ENCODE results near the gene MATK.

MATK gene

DNA sequence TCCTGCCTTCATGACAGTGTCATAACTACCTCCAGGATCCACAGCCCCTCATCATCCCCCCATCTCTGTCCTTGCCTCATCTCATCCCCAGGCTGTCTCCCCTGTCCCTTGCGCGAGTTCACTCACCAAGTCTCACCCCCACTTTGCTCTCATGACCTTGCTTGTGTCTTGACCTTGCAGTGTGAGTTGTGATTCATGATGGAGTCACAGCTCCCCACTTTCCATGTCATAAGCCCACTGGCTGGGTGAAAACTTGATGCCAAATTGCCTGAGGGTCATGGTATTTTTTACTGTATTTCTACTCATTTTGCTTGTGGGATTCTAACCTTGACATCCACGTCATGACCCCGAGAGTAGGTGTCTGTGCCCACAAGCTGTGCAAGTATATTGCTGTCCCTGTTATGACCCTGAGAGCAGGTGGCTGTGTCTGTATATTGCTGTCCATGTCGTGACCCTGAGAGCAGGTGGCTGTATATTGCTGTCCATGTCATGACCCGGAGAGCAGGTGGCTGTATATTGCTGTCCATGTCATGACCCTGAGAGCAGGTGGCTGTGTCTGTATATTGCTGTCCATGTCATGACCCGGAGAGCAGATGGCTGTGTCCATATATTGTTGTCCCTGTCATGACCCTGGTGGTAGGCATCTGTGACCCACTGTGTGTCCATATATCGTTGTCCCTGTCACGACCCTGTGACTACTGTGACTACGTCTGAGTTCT, 48.5 kb downstream of the MATK start:
- TF ChIP-seq, protein P1, sequence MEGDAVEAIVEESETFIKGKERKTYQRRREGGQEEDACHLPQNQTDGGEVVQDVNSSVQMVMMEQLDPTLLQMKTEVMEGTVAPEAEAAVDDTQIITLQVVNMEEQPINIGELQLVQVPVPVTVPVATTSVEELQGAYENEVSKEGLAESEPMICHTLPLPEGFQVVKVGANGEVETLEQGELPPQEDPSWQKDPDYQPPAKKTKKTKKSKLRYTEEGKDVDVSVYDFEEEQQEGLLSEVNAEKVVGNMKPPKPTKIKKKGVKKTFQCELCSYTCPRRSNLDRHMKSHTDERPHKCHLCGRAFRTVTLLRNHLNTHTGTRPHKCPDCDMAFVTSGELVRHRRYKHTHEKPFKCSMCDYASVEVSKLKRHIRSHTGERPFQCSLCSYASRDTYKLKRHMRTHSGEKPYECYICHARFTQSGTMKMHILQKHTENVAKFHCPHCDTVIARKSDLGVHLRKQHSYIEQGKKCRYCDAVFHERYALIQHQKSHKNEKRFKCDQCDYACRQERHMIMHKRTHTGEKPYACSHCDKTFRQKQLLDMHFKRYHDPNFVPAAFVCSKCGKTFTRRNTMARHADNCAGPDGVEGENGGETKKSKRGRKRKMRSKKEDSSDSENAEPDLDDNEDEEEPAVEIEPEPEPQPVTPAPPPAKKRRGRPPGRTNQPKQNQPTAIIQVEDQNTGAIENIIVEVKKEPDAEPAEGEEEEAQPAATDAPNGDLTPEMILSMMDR (IDR thresholded peaks at IDR 0.05) = no peak
- TF ChIP-seq ZFX (IDR thresholded peaks at IDR 0.05; ENCODE audit: borderline replicate concordance) = no peak
- no peak overlapping the region for H3K27ac ChIP-seq

DNA sequence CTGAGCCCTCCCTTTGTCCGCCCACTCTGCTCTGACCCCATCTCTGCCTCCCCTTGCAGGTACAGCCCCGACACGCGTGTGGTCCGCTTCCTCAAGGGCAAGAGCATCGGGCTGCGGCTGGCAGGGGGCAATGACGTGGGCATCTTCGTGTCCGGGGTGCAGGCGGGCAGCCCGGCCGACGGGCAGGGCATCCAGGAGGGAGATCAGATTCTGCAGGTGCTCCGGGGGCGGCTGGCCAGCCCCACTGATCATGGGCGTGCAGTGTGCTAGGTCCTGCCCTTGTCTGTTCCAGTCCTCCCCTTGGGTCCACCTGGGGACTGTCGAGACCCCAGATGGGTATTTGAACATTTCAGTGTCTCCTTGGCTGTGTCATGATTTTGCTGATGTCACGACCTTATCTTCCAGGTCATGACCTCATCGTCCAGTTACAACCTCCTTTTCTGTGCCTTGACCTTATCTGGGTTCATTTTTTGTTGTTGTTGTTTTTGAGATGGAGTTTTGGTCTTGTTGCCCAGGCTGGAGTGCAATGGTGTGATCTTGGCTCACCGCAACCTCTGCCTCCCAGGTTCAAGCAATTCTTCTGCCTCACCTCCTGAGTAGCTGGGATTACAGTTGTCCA, 50.0 kb downstream of the MATK start:
- TF ChIP-seq, protein P1 (IDR thresholded peaks at IDR 0.05) = no peak
- no peak for TF ChIP-seq ZFX (IDR thresholded peaks at IDR 0.05; ENCODE audit: borderline replicate concordance)
- H3K27ac ChIP-seq = no peak overlapping the region

DNA sequence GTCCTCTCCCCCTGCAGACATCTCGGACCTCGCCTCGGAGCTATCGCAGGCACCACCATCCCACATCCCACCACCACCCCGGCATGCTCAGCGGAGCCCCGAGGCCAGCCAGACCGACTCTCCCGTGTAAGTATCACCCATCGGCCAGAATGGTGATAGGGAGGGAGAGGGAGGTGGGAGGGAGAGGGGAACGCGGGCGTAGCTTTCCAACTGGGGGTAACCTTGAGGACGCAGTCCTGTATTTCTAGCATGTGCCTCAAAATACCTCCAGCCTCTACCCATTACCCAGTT, 51.9 kb downstream of the MATK start:
- TF ChIP-seq, protein P1 (IDR thresholded peaks at IDR 0.05) = no peak
- TF ChIP-seq ZFX (IDR thresholded peaks at IDR 0.05; ENCODE audit: borderline replicate concordance) = no peak
- no peak overlapping the region for H3K27ac ChIP-seq

DNA sequence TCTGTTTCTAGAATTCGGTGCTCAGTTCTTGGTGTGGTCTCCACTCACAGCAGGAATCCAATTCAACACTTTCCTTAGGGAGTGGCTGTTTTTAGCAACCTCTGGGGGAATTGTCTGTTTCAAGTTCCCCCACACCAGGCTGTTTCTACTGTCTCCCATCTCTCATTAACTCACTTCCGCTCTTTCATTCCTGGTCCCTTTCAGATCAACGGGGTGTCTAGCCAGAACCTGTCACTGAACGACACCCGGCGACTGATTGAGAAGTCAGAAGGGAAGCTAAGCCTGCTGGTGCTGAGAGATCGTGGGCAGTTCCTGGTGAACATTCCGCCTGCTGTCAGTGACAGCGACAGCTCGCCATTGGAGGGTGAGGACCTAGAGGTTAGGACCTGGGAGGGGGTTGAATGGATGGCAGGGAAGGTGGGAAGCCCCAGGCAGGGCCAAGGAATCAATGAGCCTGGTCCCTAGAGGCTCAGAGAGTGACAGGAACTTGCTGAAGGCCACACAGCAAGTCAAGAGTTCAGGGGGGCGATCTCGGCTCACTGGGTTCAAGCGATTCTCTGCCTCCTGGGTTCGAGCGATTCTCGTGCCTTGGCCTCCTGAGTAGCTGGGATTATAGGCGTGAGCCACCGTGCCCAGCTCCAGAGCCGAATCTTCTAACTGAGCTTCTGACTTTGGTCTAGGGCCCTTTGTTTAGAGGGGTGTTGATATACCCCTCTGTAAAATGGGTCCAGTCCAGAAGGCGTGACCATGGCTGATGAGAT, 52.5 kb downstream of the MATK start:
- TF ChIP-seq, protein P1 (IDR thresholded peaks at IDR 0.05) = no peak
- TF ChIP-seq ZFX (IDR thresholded peaks at IDR 0.05; ENCODE audit: borderline replicate concordance) = no peak

DNA sequence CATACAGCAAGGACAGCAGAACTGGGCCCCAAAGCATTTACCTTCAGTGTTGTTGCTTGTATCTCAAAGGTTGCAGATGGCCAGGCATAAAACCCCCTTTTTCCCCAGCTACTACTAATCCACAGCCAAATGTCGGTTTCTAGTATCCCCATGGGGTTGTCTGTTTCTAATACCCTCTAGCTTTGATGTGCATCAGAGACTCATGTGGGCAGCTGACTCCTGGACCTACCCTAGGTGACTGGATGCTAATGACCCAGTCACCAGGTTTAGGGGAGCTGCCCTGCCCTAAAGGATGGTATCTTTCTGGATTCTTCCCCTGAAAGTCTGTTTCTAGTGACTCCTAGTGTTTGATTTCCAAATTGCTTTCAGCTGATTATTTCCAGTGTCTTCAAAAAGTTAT, 54.1 kb downstream of the MATK start:
- TF ChIP-seq ZFX (IDR thresholded peaks at IDR 0.05; ENCODE audit: borderline replicate concordance) = no peak
- TF ChIP-seq, protein P1 (IDR thresholded peaks at IDR 0.05) = no peak
- H3K27ac ChIP-seq = no peak overlapping the region

More for the DNA sequence above, 52.5 kb downstream of the MATK start:
- no peak overlapping the region for H3K27ac ChIP-seq

DNA sequence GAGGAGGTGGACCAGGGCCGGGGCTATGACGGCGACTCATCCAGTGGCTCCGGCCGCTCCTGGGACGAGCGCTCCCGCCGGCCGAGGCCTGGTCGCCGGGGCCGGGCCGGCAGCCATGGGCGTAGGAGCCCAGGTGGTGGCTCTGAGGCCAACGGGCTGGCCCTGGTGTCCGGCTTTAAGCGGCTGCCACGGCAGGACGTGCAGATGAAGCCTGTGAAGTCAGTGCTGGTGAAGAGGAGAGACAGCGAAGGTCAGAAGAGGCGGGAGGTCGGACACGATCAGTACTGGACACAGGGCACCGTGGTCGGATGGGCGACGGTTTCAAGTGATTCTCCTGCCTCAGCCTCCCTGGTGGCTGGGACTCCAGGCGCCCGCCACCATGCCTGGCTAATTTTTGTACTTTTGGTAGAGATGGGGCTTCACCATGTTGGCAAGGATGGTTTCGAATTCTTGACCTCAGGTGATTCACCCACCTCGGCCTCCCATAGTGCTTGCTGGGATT, 55.7 kb downstream of the MATK start:
- TF ChIP-seq, protein P1 (IDR thresholded peaks at IDR 0.05) = no peak
- no peak for TF ChIP-seq ZFX (IDR thresholded peaks at IDR 0.05; ENCODE audit: borderline replicate concordance)
- no peak overlapping the region for H3K27ac ChIP-seq

All from 22Rv1 (cell line).